Vagina (tissue), 2 donors: ENCODE results near the gene PRKCE. TPM values are rescaled to one million over a fixed set of nuclear protein-coding genes. Genes with fewer than 3 reads are reported as not detected.

Experiments
- DNase-seq, 2 donors: peaks; one replicate each; pipeline ENCODE4 v3.0.0-alpha.2; 2017; ENCODE audit errors: extremely low spot score in 2 of 2
- H3K27ac ChIP-seq: fragments of 200-600 bp; sonication (generic); one replicate; pipeline ENCODE4 v1.5.1; 2019
- H3K27me3 ChIP-seq: fragments of 200-600 bp; sonication (generic); one replicate; pipeline ENCODE4 v1.5.1; 2019
- H3K36me3 ChIP-seq, 2 donors: fragments of 200-600 bp; sonication (generic); one replicate each; pipeline ENCODE4 v1.5.1; 2017 to 2019
- H3K4me1 ChIP-seq: fragments of 200-600 bp; sonication (generic); one replicate; pipeline ENCODE4 v1.5.1; 2019
- H3K4me3 ChIP-seq, 2 donors: fragments of 200-600 bp; sonication (generic); 1 replicate in 1 of 2; 2 replicates in 1 of 2; pipeline ENCODE4 v1.5.1; 2016 to 2019
- H3K9me3 ChIP-seq: fragments of 200-600 bp; sonication (generic); one replicate; pipeline ENCODE4 v1.5.1; 2019
- CTCF ChIP-seq, 3 experiments: fragments of 450-650 bp in 2 of 3; fragments of 200-600 bp in 1 of 3; sonication (generic) in 1 of 3; IDR thresholded peaks; one replicate each; pipeline ENCODE4 v1.5.1; 2017 to 2019; ENCODE audit warnings: antibody characterized with exemption in 3 of 3, mild to moderate bottlenecking in 2 of 3, moderate library complexity in 2 of 3
- POLR2A ChIP-seq, 2 donors: fragments of 450-650 bp; IDR thresholded peaks; one replicate each; pipeline ENCODE4 v1.6.1; 2017; ENCODE audit warnings: antibody characterized with exemption in 2 of 2, mild to moderate bottlenecking in 2 of 2, moderate library complexity in 2 of 2
- POLR2AphosphoS5 ChIP-seq, 2 donors: sonication (generic); formaldehyde crosslinking; IDR thresholded peaks; one replicate each; pipeline ENCODE4 v1.9.0; 2017; ENCODE audit warnings: antibody characterized with exemption in 2 of 2, mild to moderate bottlenecking in 2 of 2, low read depth in 1 of 2; ENCODE audit not compliant: insufficient read depth in 1 of 2
- intact Hi-C: fragments of 100-400 bp; cut with DNase I; formaldehyde crosslinking; loops from one replicate; pipeline ENCODE4 v1.15.1; 2023
- total RNA-seq: library from RNA; depleted of rRNA; stranded (reverse); fragments of >200 nt; gene quantifications from one replicate; pipeline ENCODE4 v1.2.3, GENCODE V29; 2016

The PRKCE gene
- total RNA-seq, 1 donor from 2014 or later, result 11.8 TPM

GRCh38 chr2:45843136-45843535 is 191.7 kb downstream of the PRKCE start:
- TF ChIP-seq POLR2AphosphoS5 (IDR thresholded peaks at IDR 0.05; ENCODE audit: insufficient read depth in 1 of 2, low read depth in 1 of 2) (no peak), CTCF (IDR thresholded peaks at IDR 0.05) (no peak), POLR2A (IDR thresholded peaks at IDR 0.05) (no peak)
- intact Hi-C loops, result no loop called here
- H3K36me3 ChIP-seq, result no peaks in the 10 kb centered on the region
- DNase-seq, result no peak
- peaks cover 45% of the 10 kb centered on the region for H3K4me1 ChIP-seq
- no peaks in the 10 kb centered on the region for H3K27me3 ChIP-seq
- no peak overlapping the region for H3K27ac ChIP-seq
- H3K4me3 ChIP-seq, result no peak overlapping the region
- H3K9me3 ChIP-seq, result no peaks in the 10 kb centered on the region

GRCh38 chr2:45844796-45845457 is 193.5 kb downstream of the PRKCE start:
- TF ChIP-seq POLR2A (IDR thresholded peaks at IDR 0.05) (no peak), POLR2AphosphoS5 (IDR thresholded peaks at IDR 0.05; ENCODE audit: insufficient read depth in 1 of 2, low read depth in 1 of 2) (no peak), CTCF (IDR thresholded peaks at IDR 0.05) (no peak)
- H3K9me3 ChIP-seq, result no peaks in the 10 kb centered on the region
- H3K4me1 ChIP-seq, result peaks cover 47% of the 10 kb centered on the region
- H3K36me3 ChIP-seq, result no peaks in the 10 kb centered on the region
- H3K4me3 ChIP-seq, result no peak overlapping the region
- intact Hi-C loops, result no loop called here
- no peak overlapping the region for H3K27ac ChIP-seq
- H3K27me3 ChIP-seq, result no peaks in the 10 kb centered on the region
- DNase-seq, result no peak

- Histone ChIP-seq H3K36me3 (no peaks in the 10 kb centered on the region), H3K27ac (no peak overlapping the region), H3K4me1 (peaks cover 47% of the 10 kb centered on the region), H3K27me3 (no peaks in the 10 kb centered on the region), H3K4me3 (no peak overlapping the region), H3K9me3 (no peaks in the 10 kb centered on the region)
- TF ChIP-seq POLR2AphosphoS5 (IDR thresholded peaks at IDR 0.05; ENCODE audit: insufficient read depth in 1 of 2, low read depth in 1 of 2) (no peak), POLR2A (IDR thresholded peaks at IDR 0.05) (no peak), CTCF (IDR thresholded peaks at IDR 0.05) (no peak)
- DNase-seq, result no peak
- intact Hi-C loops, result no loop called here
Observed at GRCh38 chr2:45845566-45845965, 194.1 kb downstream of the PRKCE start.

GRCh38 chr2:45849491-45850283 is 198.2 kb downstream of the PRKCE start:
- H3K27me3 ChIP-seq, result no peaks in the 10 kb centered on the region
- no peak overlapping the region for H3K4me3 ChIP-seq
- peaks cover 37% of the 10 kb centered on the region for H3K4me1 ChIP-seq
- TF ChIP-seq POLR2A (IDR thresholded peaks at IDR 0.05) (no peak), POLR2AphosphoS5 (IDR thresholded peaks at IDR 0.05; ENCODE audit: insufficient read depth in 1 of 2, low read depth in 1 of 2) (peak in 1 of 2 donors; percentile 73), CTCF (IDR thresholded peaks at IDR 0.05) (no peak)
- H3K9me3 ChIP-seq, result no peaks in the 10 kb centered on the region
- H3K27ac ChIP-seq, result peak overlapping the region; percentile 28
- no peaks in the 10 kb centered on the region for H3K36me3 ChIP-seq
- no peak for DNase-seq
- intact Hi-C loops, result no loop called here

- Histone ChIP-seq H3K36me3 (no peaks in the 10 kb centered on the region), H3K4me1 (peaks cover 33% of the 10 kb centered on the region), H3K27me3 (no peaks in the 10 kb centered on the region), H3K27ac (no peak overlapping the region), H3K4me3 (no peak overlapping the region), H3K9me3 (no peaks in the 10 kb centered on the region)
- TF ChIP-seq POLR2A (IDR thresholded peaks at IDR 0.05), result no peak
- TF ChIP-seq POLR2AphosphoS5 (IDR thresholded peaks at IDR 0.05; ENCODE audit: insufficient read depth in 1 of 2, low read depth in 1 of 2), result no peak
- TF ChIP-seq CTCF (IDR thresholded peaks at IDR 0.05), result no peak
- intact Hi-C loops, result no loop called here
- no peak for DNase-seq
Observed at GRCh38 chr2:45850558-45850957, 199.1 kb downstream of the PRKCE start.
